ENCODE data around the gene MAOB.

DNA sequence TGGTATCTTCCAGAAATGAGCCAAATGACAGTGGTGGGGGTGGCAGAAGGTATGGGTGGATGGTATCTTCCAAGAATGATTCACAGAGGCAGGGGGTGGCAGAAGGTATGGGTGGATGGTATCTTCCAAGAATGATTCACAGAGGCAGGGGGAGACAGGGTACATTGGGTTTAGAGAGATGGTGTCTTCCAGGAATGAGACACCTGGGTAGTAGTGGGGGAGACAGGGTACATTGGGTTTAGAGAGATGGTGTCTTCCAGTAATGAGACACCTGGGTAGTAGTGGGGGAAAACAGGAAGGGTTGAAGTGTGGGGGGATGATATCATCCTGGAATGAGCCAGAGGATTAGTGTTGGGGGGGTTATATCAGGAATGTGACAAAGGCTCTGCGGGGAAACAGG lies 164.2 kb downstream of the MAOB start:
- TF ChIP-seq CHD2 (IDR thresholded peaks at IDR 0.05; ENCODE audit: borderline replicate concordance, low read depth, low read length) = no peak
- no peak for TF ChIP-seq BRCA1 (IDR thresholded peaks at IDR 0.05; ENCODE audit: low read depth, low read length)
- no peak for TF ChIP-seq SRF (IDR thresholded peaks at IDR 0.05; ENCODE audit: low read depth in 2 of 2, low read length in 2 of 2)
- no peak for TF ChIP-seq POLR2A (IDR thresholded peaks at IDR 0.05; ENCODE audit: low read depth, low read length)
- TF ChIP-seq DPF2 (IDR thresholded peaks at IDR 0.05) = no peak
